Right lobe of liver (tissue), 6 donors: ENCODE results near the gene SLC5A2. TPM values are rescaled to one million over a fixed set of nuclear protein-coding genes. Genes with fewer than 3 reads are reported as not detected.

Source experiments
- ATAC-seq, 4 donors: fragments of 200-7000 bp; cut with Tn5 transposase; one replicate each; pipeline ENCODE4 v1.9.1; 2020; ENCODE audit warnings: mild to moderate bottlenecking in 4 of 4, moderate library complexity in 4 of 4
- DNase-seq, 3 donors: peaks; one replicate each; pipeline ENCODE4 v3.0.0-alpha.2; 2020
- H3K27ac ChIP-seq, 3 donors: fragments of 200-600 bp; one replicate each; pipeline ENCODE4 v1.8.0; 2022
- H3K27me3 ChIP-seq, 2 donors: fragments of 200-600 bp; one replicate each; pipeline ENCODE4 v1.8.0; 2022
- H3K36me3 ChIP-seq, 4 donors: fragments of 200-600 bp; sonication (generic) in 1 of 4; one replicate each; pipeline versions ENCODE4 v1.5.1 to v1.8.0; 2017 to 2022; ENCODE audit warnings: control low read depth in 1 of 4
- H3K4me1 ChIP-seq, 4 donors: fragments of 200-600 bp; sonication (generic) in 1 of 4; one replicate each; pipeline versions ENCODE4 v1.5.1 to v1.8.0; 2017 to 2022; ENCODE audit warnings: control low read depth in 1 of 4
- H3K4me3 ChIP-seq, 3 donors: fragments of 200-600 bp; one replicate each; pipeline ENCODE4 v1.8.0; 2022
- H3K9me3 ChIP-seq, 4 donors: fragments of 200-600 bp; sonication (generic) in 1 of 4; one replicate each; pipeline versions ENCODE4 v1.5.1 to v1.8.0; 2017 to 2022; ENCODE audit warnings: control low read depth in 1 of 4
- POLR2A ChIP-seq: fragments of 450-650 bp; IDR thresholded peaks from one replicate; pipeline ENCODE4 v1.6.1; 2017; ENCODE audit warnings: antibody characterized with exemption, mild to moderate bottlenecking
- WGBS: methylation state at CpG from one replicate; pipeline ENCODE4 v1.1.6; 2018; ENCODE audit warnings: low coverage, low lambda C conversion rate; ENCODE audit not compliant: insufficient coverage; ENCODE audit errors: missing lambda C conversion rate; 5-methylcytosine and 5-hydroxymethylcytosine counted together
- intact Hi-C, 2 donors: fragments of 100-400 bp; cut with DNase I; formaldehyde crosslinking; loops; one replicate each; pipeline versions ENCODE4 v1.11.2 to v1.14.1; 2022
- total RNA-seq, 6 experiments: library from RNA; depleted of rRNA in 2 of 6; stranded (reverse); fragments of >200 nt in 2 of 6; fragmentation: NEBNext Ultra II Directional in 3 of 6; extraction: Animal tissue kit (Norgen Biotek cat#: 25700) in 3 of 6; gene quantifications; one replicate each; pipeline versions ENCODE4 v1.1.0 to v1.2.4, GENCODE V29; 2016 to 2023
- TF ChIP-seq, protein P1 (sequence below), 4 donors: fragments of 200-600 bp in 3 of 4; fragments of 450-650 bp in 1 of 4; IDR thresholded peaks; one replicate each; pipeline versions ENCODE4 v1.5.1 to v1.8.0; 2016 to 2022; ENCODE audit warnings: antibody characterized with exemption in 4 of 4, mild to moderate bottlenecking in 2 of 4
- donor health status: DM: no; HTN: yes; CAD: no.
- donor health status: DM: no; HTN: no; CAD: no.
- donor health status: DM: no; HTN: no; CAD: no.
- donor health status: DM: no; HTN: yes; CAD: no.
- donor health status: DM: no; HTN: yes; CAD: no.

SLC5A2 gene
- total RNA-seq, 6 experiments from 2014 or later: 0.07 to 0.14 (median 0.12) TPM; not detected in 3

DNA sequence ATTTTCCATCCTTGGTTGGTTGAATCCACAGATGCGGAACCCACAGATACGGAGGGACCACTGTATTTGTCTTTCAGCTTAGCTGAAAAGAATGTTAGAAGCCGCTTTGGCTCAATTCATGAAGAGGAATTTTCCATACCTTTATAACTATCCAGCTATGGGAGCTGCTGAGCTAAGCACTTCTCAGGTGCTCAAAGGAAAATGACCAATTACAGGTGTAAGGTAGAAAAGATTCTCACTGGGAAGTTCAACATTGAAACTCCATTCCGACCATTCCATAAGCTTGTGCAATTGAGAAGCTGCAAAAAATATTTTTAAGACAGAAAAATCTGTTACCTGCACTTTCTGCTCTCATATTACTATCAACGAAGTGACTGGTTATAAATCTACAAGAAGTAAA, 47.5 kb downstream of the SLC5A2 start:
- ATAC-seq: no peak
- DNase-seq: no peak

DNA sequence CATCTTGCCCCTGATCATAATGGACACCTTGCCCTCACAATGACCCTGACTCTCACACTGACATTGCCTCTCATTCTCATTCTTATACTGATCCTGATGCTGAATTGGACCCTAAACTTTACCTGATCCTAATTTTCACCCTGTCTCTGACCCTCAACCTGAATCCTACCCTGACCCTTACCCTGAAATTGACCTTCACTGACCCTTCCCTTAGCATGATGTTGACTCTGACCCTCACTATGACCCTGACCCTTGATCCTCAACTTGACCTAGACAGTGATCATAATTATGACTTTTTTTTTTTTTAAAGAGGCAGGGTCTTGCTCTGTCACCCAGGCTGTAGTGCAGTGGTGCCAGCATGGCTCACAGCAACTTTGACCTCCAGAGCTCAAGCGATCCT, 48.2 kb downstream of the SLC5A2 start:
- Histone ChIP-seq H3K27ac (no peak overlapping the region), H3K4me1 (no peaks in the 10 kb centered on the region), H3K27me3 (no peaks in the 10 kb centered on the region), H3K36me3 (no peaks in the 10 kb centered on the region), H3K4me3 (no peak overlapping the region), H3K9me3 (no peaks in the 10 kb centered on the region)
- DNase-seq (no peak), ATAC-seq (no peak)
- intact Hi-C loops: no loop called here
- TF ChIP-seq, protein P1, sequence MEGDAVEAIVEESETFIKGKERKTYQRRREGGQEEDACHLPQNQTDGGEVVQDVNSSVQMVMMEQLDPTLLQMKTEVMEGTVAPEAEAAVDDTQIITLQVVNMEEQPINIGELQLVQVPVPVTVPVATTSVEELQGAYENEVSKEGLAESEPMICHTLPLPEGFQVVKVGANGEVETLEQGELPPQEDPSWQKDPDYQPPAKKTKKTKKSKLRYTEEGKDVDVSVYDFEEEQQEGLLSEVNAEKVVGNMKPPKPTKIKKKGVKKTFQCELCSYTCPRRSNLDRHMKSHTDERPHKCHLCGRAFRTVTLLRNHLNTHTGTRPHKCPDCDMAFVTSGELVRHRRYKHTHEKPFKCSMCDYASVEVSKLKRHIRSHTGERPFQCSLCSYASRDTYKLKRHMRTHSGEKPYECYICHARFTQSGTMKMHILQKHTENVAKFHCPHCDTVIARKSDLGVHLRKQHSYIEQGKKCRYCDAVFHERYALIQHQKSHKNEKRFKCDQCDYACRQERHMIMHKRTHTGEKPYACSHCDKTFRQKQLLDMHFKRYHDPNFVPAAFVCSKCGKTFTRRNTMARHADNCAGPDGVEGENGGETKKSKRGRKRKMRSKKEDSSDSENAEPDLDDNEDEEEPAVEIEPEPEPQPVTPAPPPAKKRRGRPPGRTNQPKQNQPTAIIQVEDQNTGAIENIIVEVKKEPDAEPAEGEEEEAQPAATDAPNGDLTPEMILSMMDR (IDR thresholded peaks at IDR 0.05): no peak
- TF ChIP-seq POLR2A: no peak
- 83% methylated on average over 1 of the region's 1 CpG for WGBS

More for the DNA sequence above, 47.5 kb downstream of the SLC5A2 start:
- WGBS: 77% methylated on average over 4 of the region's 5 CpGs
- Histone ChIP-seq H3K4me1 (no peaks in the 10 kb centered on the region), H3K27me3 (no peaks in the 10 kb centered on the region), H3K36me3 (no peaks in the 10 kb centered on the region), H3K27ac (no peak overlapping the region), H3K9me3 (no peaks in the 10 kb centered on the region), H3K4me3 (no peak overlapping the region)
- no peak for TF ChIP-seq POLR2A
- TF ChIP-seq, protein P1 (IDR thresholded peaks at IDR 0.05): no peak
- intact Hi-C loops: no loop called here

DNA sequence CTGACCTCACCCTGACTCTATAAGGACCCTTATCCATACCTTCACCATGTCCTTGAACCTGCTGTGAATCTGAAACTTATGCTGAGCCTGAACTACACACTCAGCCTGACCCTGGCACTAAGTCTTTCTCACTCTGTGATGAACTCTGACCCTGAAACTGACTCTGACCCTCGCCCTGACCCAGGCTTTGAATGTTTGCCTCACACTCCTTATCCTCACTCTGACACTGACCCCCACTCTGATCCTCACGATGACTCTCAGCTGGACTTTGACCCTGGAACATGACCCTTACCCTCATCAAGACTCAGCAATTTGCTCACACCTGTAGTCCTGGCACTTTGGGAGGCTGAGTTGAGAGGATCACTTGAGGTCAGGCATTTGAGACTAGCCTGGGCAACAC, 49.2 kb downstream of the SLC5A2 start:
- ATAC-seq: no peak
- no peaks in the 10 kb centered on the region for H3K4me1 ChIP-seq
- no peak overlapping the region for H3K27ac ChIP-seq
- H3K9me3 ChIP-seq: no peaks in the 10 kb centered on the region
- TF ChIP-seq, protein P1 (IDR thresholded peaks at IDR 0.05): no peak
- TF ChIP-seq POLR2A: no peak
- H3K27me3 ChIP-seq: no peaks in the 10 kb centered on the region
- no peak for DNase-seq
- WGBS: 38% methylated on average over 2 of the region's 2 CpGs
- H3K4me3 ChIP-seq: no peak overlapping the region
- H3K36me3 ChIP-seq: no peaks in the 10 kb centered on the region
- intact Hi-C loops: no loop called here

DNA sequence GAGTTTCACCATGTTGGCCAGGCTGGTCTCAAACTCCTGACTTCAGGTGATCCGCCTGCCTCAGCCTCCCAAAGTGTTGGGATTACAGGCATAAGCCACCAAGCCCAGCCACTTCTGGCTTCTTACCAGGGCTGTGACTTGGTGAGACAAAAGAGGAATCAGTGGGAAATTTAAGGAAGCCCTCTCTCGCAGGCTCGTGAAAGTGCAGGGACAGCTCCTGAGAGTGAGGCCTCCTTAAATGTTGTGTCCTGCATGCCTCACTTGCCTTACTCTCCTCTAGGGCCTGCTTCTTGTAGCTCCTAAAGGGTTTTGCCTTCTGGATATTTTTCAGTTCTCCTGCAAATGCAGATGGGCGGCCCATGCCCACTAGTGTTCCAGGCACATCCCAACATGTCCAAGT, 50.0 kb downstream of the SLC5A2 start:
- Histone ChIP-seq H3K36me3 (no peaks in the 10 kb centered on the region), H3K4me3 (no peak overlapping the region), H3K27me3 (peaks cover 0 to 6% of the 10 kb centered on the region in 2 donors), H3K4me1 (peaks cover 0 to 3% (median 0%) of the 10 kb centered on the region in 4 donors), H3K9me3 (no peaks in the 10 kb centered on the region), H3K27ac (no peak overlapping the region)
- WGBS: 86% methylated on average over 4 of the region's 4 CpGs
- intact Hi-C loops: no loop called here
- ATAC-seq (no peak), DNase-seq (no peak)
- TF ChIP-seq, protein P1 (IDR thresholded peaks at IDR 0.05): no peak
- TF ChIP-seq POLR2A: no peak

DNA sequence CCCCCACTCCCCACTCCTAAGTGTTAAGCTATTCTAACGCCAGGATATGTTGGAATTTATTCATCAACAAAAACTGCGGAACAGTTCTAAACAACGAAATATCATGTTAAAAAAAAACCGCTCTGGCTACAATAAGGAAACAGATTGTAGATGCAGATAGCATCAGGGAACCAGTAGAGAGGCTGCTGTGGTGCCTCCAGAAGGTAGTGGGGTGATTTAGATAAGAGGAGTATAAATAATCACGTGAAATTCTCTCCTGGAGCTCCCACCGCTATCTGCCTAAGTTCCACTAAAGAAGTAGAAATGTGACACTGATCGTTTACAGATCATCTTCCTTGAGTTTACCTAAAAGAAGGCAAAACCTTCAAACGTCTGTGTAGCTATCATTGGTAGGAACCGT, 52.8 kb downstream of the SLC5A2 start:
- DNase-seq (no peak), ATAC-seq (no peak)
- H3K27ac ChIP-seq: no peak overlapping the region
- H3K4me3 ChIP-seq: no peak overlapping the region
- H3K36me3 ChIP-seq: no peaks in the 10 kb centered on the region
- no peaks in the 10 kb centered on the region for H3K9me3 ChIP-seq
- peaks cover 0 to 6% of the 10 kb centered on the region in 2 donors for H3K27me3 ChIP-seq
- H3K4me1 ChIP-seq: peaks cover 0 to 3% (median 0%) of the 10 kb centered on the region in 4 donors
- intact Hi-C loops: no loop called here
- TF ChIP-seq POLR2A: no peak
- TF ChIP-seq, protein P1 (IDR thresholded peaks at IDR 0.05): no peak
- WGBS: 32% methylated on average over 9 of the region's 9 CpGs
